Left lung (tissue), 10 donors: ENCODE measurements around the gene RIPK3. TPM values are rescaled to one million over a fixed set of nuclear protein-coding genes. Genes with fewer than 3 reads are reported as not detected.

Experiments used
- ATAC-seq: fragments of 200-7000 bp; cut with Tn5 transposase; one replicate; pipeline ENCODE4 v1.9.1; 2020; ENCODE audit warnings: moderate library complexity
- DNase-seq, 4 donors: peaks; one replicate each; pipeline ENCODE4 v3.0.0-alpha.2; 2013 to 2020
- H3K27ac ChIP-seq, 2 donors: fragments of 200-600 bp; sonication (generic) in 1 of 2; one replicate each; pipeline versions ENCODE4 v1.5.0 to v1.8.0; 2020 to 2021
- H3K27me3 ChIP-seq, 2 donors: fragments of 200-600 bp; sonication (generic) in 1 of 2; one replicate each; pipeline versions ENCODE4 v1.5.0 to v1.8.0; 2020 to 2021
- H3K36me3 ChIP-seq, 2 donors: fragments of 200-600 bp; sonication (generic) in 1 of 2; one replicate each; pipeline versions ENCODE4 v1.5.0 to v1.8.0; 2020 to 2021
- H3K4me1 ChIP-seq, 2 donors: fragments of 200-600 bp; one replicate each; pipeline ENCODE4 v1.8.0; 2021
- H3K4me3 ChIP-seq, 2 donors: fragments of 200-600 bp; sonication (generic) in 1 of 2; one replicate each; pipeline versions ENCODE4 v1.5.0 to v1.8.0; 2020 to 2021; ENCODE audit warnings: mild to moderate bottlenecking in 1 of 2
- H3K9me3 ChIP-seq, 2 donors: fragments of 200-600 bp; sonication (generic) in 1 of 2; one replicate each; pipeline versions ENCODE4 v1.5.0 to v1.8.0; 2020 to 2021
- CTCF ChIP-seq, 2 donors: fragments of 200-600 bp; sonication (generic) in 1 of 2; IDR thresholded peaks; one replicate each; pipeline versions ENCODE4 v1.5.0 to v1.8.0; 2021; ENCODE audit warnings: antibody characterized with exemption in 2 of 2
- intact Hi-C, 2 donors: fragments of 100-400 bp; cut with DNase I; formaldehyde crosslinking; loops; one replicate each; pipeline versions ENCODE4 v1.11.2 to v1.14.2; 2022
- polyA plus RNA-seq, 6 donors: library from polyadenylated mRNA; unstranded; fragments of 120-200 nt; gene quantifications; one replicate each; pipeline ENCODE4 v1.2.1, GENCODE V29; 2013; ENCODE audit not compliant: insufficient read length in 6 of 6
- total RNA-seq, 2 donors: library from RNA; stranded (reverse); fragmentation: NEBNext Ultra II Directional; extraction: Animal tissue kit (Norgen Biotek cat#: 25700); gene quantifications; one replicate each; pipeline ENCODE4 v1.2.1, GENCODE V29; 2021
- donor health status: DM: no; HTN: yes; CAD: no.
- donor health status: DM: no; HTN: no; CAD: no.

The RIPK3 gene
- total and polyA plus RNA-seq, 8 donors = 2.4 to 26.3 (median 3.3) TPM

DNA sequence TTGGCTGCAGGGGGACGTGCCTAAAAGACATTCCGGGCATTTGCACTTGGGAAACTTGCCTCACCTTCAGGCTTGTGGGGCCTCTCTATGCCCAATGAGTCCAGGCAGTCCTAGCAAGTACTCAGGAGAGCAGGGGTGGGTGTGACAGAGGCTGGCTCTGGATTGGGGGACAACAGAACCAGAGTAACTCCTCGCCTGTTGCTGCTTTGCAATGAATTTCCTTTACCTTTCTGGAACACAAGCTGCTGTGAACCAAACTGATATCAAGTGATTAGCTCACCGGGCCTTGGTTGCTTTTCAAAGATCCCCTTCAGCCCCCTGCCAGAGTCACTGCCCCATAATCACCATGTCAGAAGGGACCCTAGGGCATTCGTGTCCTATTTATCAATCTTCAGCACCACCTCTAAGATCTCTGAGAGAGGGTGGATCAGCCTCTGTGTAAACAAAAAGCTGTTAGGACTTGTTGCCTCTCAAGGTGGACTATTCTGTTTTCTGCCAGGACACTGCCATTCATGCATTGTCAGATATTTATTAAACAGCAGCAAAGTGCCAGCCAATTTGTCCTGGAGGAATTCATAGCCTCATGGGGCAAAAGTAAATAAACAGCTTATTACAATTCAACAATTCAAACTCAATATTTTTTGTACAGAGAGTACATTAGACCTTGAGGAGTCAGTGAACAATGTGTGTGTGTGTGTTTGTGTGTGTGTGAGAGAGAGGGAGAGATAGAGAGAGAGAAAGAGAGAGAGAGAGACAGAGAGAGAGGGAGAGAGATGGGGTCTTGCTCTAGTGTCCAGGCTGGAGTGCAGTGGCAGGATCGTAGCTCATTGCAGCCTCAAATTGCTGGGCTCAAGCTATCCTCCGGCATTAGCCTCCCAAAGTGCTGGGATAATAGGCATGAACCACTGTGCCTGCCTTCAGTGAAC, 39.5 kb upstream of the RIPK3 start:
- no peak for TF ChIP-seq CTCF (IDR thresholded peaks at IDR 0.05)
- H3K4me3 ChIP-seq = no peak overlapping the region
- no peaks in the 10 kb centered on the region for H3K27me3 ChIP-seq
- H3K4me1 ChIP-seq = no peaks in the 10 kb centered on the region
- intact Hi-C loops = no loop called here
- H3K27ac ChIP-seq = no peak overlapping the region
- H3K36me3 ChIP-seq = no peaks in the 10 kb centered on the region
- no peak for DNase-seq
- ATAC-seq = no peak
- H3K9me3 ChIP-seq = no peaks in the 10 kb centered on the region

- DNase-seq (no peak), ATAC-seq (no peak)
- no peaks in the 10 kb centered on the region for H3K4me1 ChIP-seq
- H3K27ac ChIP-seq = no peak overlapping the region
- no peaks in the 10 kb centered on the region for H3K27me3 ChIP-seq
- TF ChIP-seq CTCF (IDR thresholded peaks at IDR 0.05) = no peak
- intact Hi-C loops = no loop called here
- H3K36me3 ChIP-seq = no peaks in the 10 kb centered on the region
- H3K4me3 ChIP-seq = no peak overlapping the region
- no peaks in the 10 kb centered on the region for H3K9me3 ChIP-seq
These were observed 38.5 kb upstream of the RIPK3 start for GRCh38 chr14:24378327-24378726.

GRCh38 chr14:24377657-24378056, 37.9 kb upstream of the RIPK3 start:
- Histone ChIP-seq H3K27ac (no peak overlapping the region), H3K9me3 (no peaks in the 10 kb centered on the region), H3K4me1 (no peaks in the 10 kb centered on the region), H3K4me3 (no peak overlapping the region), H3K27me3 (no peaks in the 10 kb centered on the region), H3K36me3 (no peaks in the 10 kb centered on the region)
- peak; percentile 86 for ATAC-seq
- no peak for TF ChIP-seq CTCF (IDR thresholded peaks at IDR 0.05)
- intact Hi-C loops = no loop called here
- peak in 1 of 4 donors; percentile 59 for DNase-seq

GRCh38 chr14:24377126-24377525, 37.3 kb upstream of the RIPK3 start:
- Histone ChIP-seq H3K4me1 (no peaks in the 10 kb centered on the region), H3K4me3 (no peak overlapping the region), H3K36me3 (no peaks in the 10 kb centered on the region), H3K27ac (no peak overlapping the region), H3K9me3 (no peaks in the 10 kb centered on the region), H3K27me3 (no peaks in the 10 kb centered on the region)
- intact Hi-C loops = no loop called here
- DNase-seq (no peak), ATAC-seq (no peak)
- no peak for TF ChIP-seq CTCF (IDR thresholded peaks at IDR 0.05)

- Histone ChIP-seq H3K4me3 (no peak overlapping the region), H3K9me3 (no peaks in the 10 kb centered on the region), H3K4me1 (no peaks in the 10 kb centered on the region), H3K27me3 (no peaks in the 10 kb centered on the region), H3K27ac (no peak overlapping the region), H3K36me3 (no peaks in the 10 kb centered on the region)
- intact Hi-C loops = no loop called here
- TF ChIP-seq CTCF (IDR thresholded peaks at IDR 0.05) = no peak
- ATAC-seq (no peak), DNase-seq (no peak)
These were observed 36.8 kb upstream of the RIPK3 start for GRCh38 chr14:24376448-24377070.
